HEK293 (cell line): Measurements from ENCODE around the gene BMPR2.

ENCODE experiments used
- CTCF ChIA-PET: fragments of 350-600 bp; formaldehyde crosslinking; extraction: SDS; loops from one replicate; lab custom pipeline; 2021; ENCODE audit warnings: antibody characterized with exemption; lab: Yijun Ruan, JAX
- POLR2A ChIA-PET: fragments of 300-600 bp; formaldehyde crosslinking; extraction: SDS; loops from one replicate; lab custom pipeline; 2020; ENCODE audit warnings: antibody characterized with exemption, inconsistent platforms; lab: Yijun Ruan, JAX
- H3K27ac ChIP-seq: fragments of 200-500 bp; sonication (Bioruptor generic); 2 replicates; pipeline ENCODE4 v1.5.1; 2014; ENCODE audit warnings: low read depth, low read length, control low read depth, inconsistent platforms; ENCODE audit errors: extremely low read depth
- H3K36me3 ChIP-seq, 2 experiments: fragments of 200-500 bp in 1 of 2; sonication (Bioruptor generic) in 1 of 2; 1 replicate in 1 of 2; 2 replicates in 1 of 2; pipeline ENCODE4 v1.5.1; 2014 to 2017; ENCODE audit warnings: inconsistent platforms in 2 of 2, low read length in 2 of 2; ENCODE audit not compliant: control insufficient read depth in 2 of 2, insufficient read depth in 1 of 2
- H3K4me1 ChIP-seq: fragments of 200-500 bp; sonication (Bioruptor generic); 2 replicates; pipeline ENCODE4 v1.5.1; 2014; ENCODE audit warnings: mild to moderate bottlenecking, low read length, inconsistent platforms; ENCODE audit not compliant: control insufficient read depth, insufficient read depth
- H3K4me3 ChIP-seq: 2 replicates; pipeline ENCODE4 v1.5.1; 2011; ENCODE audit warnings: low read depth, mild to moderate bottlenecking, control low read depth, low read length, moderate library complexity
- H3K9me3 ChIP-seq: fragments of 200-500 bp; sonication (Bioruptor generic); 2 replicates; pipeline ENCODE4 v1.5.1; 2014; ENCODE audit warnings: low read depth, low read length, inconsistent platforms; ENCODE audit not compliant: control insufficient read depth, insufficient read depth
- ATF2 ChIP-seq: fragments of 450-650 bp; formaldehyde crosslinking; IDR thresholded peaks from 2 replicates; pipeline ENCODE4 v1.5.1; 2016; ENCODE audit warnings: missing biosample characterization, missing genetic modification characterization, low read depth
- BCL11A ChIP-seq: fragments of 450-650 bp; formaldehyde crosslinking; IDR thresholded peaks from 2 replicates; pipeline ENCODE4 v1.5.1; 2016; ENCODE audit warnings: low read depth, missing biosample characterization, missing genetic modification characterization
- BCL6B ChIP-seq: fragments of 450-650 bp; formaldehyde crosslinking; IDR thresholded peaks from 2 replicates; pipeline ENCODE4 v1.5.1; 2017; ENCODE audit warnings: missing biosample characterization, missing genetic modification characterization
- GLIS2 ChIP-seq: fragments of 450-650 bp; formaldehyde crosslinking; IDR thresholded peaks from 2 replicates; pipeline ENCODE4 v1.5.1; 2016; ENCODE audit warnings: missing biosample characterization, missing genetic modification characterization
- HIC1 ChIP-seq: fragments of 450-650 bp; formaldehyde crosslinking; IDR thresholded peaks from 2 replicates; pipeline ENCODE4 v1.5.1; 2016; ENCODE audit warnings: missing biosample characterization, missing genetic modification characterization
- HOXA7 ChIP-seq: sonication (generic); formaldehyde crosslinking; IDR thresholded peaks from 2 replicates; pipeline ENCODE4 v1.8.1; 2022; ENCODE audit warnings: missing genetic modification reagents, borderline replicate concordance
- MYNN ChIP-seq: fragments of 450-650 bp; formaldehyde crosslinking; IDR thresholded peaks from 2 replicates; pipeline ENCODE4 v1.5.1; 2016; ENCODE audit warnings: missing biosample characterization, missing genetic modification characterization, borderline replicate concordance
- SP7 ChIP-seq: fragments of 450-650 bp; formaldehyde crosslinking; IDR thresholded peaks from 2 replicates; pipeline ENCODE4 v1.5.1; 2016; ENCODE audit warnings: missing biosample characterization, missing genetic modification characterization
- TRIM28 ChIP-seq: IDR thresholded peaks from 2 replicates; pipeline ENCODE4 v1.6.1; 2011; ENCODE audit warnings: low read length, control low read depth, borderline replicate concordance
- ZBTB17 ChIP-seq: fragments of 450-650 bp; formaldehyde crosslinking; IDR thresholded peaks from 2 replicates; pipeline ENCODE4 v1.5.1; 2016; ENCODE audit warnings: missing biosample characterization, missing genetic modification characterization
- ZBTB48 ChIP-seq: fragments of 450-650 bp; formaldehyde crosslinking; IDR thresholded peaks from 2 replicates; pipeline ENCODE4 v1.5.1; 2016; ENCODE audit warnings: missing biosample characterization, missing genetic modification characterization
- ZFHX2 ChIP-seq: fragments of 450-650 bp; formaldehyde crosslinking; conservative IDR thresholded peaks from 2 replicates; pipeline ENCODE4 v1.5.1; 2016; ENCODE audit warnings: missing biosample characterization, missing genetic modification characterization
- ZNF112 ChIP-seq: fragments of 450-650 bp; formaldehyde crosslinking; IDR thresholded peaks from 2 replicates; pipeline ENCODE4 v1.5.0; 2017; ENCODE audit warnings: missing biosample characterization, missing genetic modification characterization
- ZNF133 ChIP-seq: fragments of 450-650 bp; formaldehyde crosslinking; IDR thresholded peaks from 2 replicates; pipeline ENCODE4 v1.5.1; 2016; ENCODE audit warnings: missing biosample characterization, missing genetic modification characterization
- ZNF221 ChIP-seq: fragments of 450-650 bp; formaldehyde crosslinking; IDR thresholded peaks from 2 replicates; pipeline ENCODE4 v1.5.1; 2017; ENCODE audit warnings: missing biosample characterization, missing genetic modification characterization, borderline replicate concordance
- ZNF26 ChIP-seq: fragments of 450-650 bp; formaldehyde crosslinking; IDR thresholded peaks from 2 replicates; pipeline ENCODE4 v1.5.1; 2016; ENCODE audit warnings: missing biosample characterization, missing genetic modification characterization
- ZNF354C ChIP-seq: fragments of 450-650 bp; formaldehyde crosslinking; IDR thresholded peaks from 2 replicates; pipeline ENCODE4 v1.5.1; 2016; ENCODE audit warnings: missing biosample characterization, missing genetic modification characterization, low read depth, borderline replicate concordance
- ZNF366 ChIP-seq: fragments of 450-650 bp; formaldehyde crosslinking; conservative IDR thresholded peaks from 2 replicates; pipeline ENCODE4 v1.5.1; 2016; ENCODE audit warnings: missing biosample characterization, missing genetic modification characterization
- ZNF37A ChIP-seq: fragments of 450-650 bp; IDR thresholded peaks from 2 replicates; pipeline ENCODE4 v1.5.1; 2018; ENCODE audit warnings: missing biosample characterization, missing genetic modification characterization
- ZNF501 ChIP-seq: fragments of 450-650 bp; formaldehyde crosslinking; IDR thresholded peaks from 2 replicates; pipeline ENCODE4 v1.5.1; 2016; ENCODE audit warnings: missing biosample characterization, missing genetic modification characterization
- ZNF560 ChIP-seq: fragments of 450-650 bp; formaldehyde crosslinking; IDR thresholded peaks from 2 replicates; pipeline ENCODE4 v1.5.1; 2017; ENCODE audit warnings: missing biosample characterization, missing genetic modification characterization, borderline replicate concordance
- ZNF580 ChIP-seq: fragments of 450-650 bp; formaldehyde crosslinking; IDR thresholded peaks from 2 replicates; pipeline ENCODE4 v1.5.1; 2016; ENCODE audit warnings: missing biosample characterization, missing genetic modification characterization
- ZNF585B ChIP-seq: fragments of 450-650 bp; formaldehyde crosslinking; IDR thresholded peaks from 2 replicates; pipeline ENCODE4 v1.5.1; 2016; ENCODE audit warnings: missing biosample characterization, missing genetic modification characterization
- ZNF664 ChIP-seq: fragments of 450-650 bp; formaldehyde crosslinking; IDR thresholded peaks from 2 replicates; pipeline ENCODE4 v1.5.1; 2016; ENCODE audit warnings: missing biosample characterization, missing genetic modification characterization
- ZNF777 ChIP-seq: fragments of 450-650 bp; formaldehyde crosslinking; IDR thresholded peaks from 2 replicates; pipeline ENCODE4 v1.5.1; 2017; ENCODE audit warnings: missing biosample characterization, missing genetic modification characterization, borderline replicate concordance
- ZSCAN5A ChIP-seq: fragments of 450-650 bp; formaldehyde crosslinking; IDR thresholded peaks from 2 replicates; pipeline ENCODE4 v1.5.1; 2016; ENCODE audit warnings: missing biosample characterization, missing genetic modification characterization

The BMPR2 gene

GRCh38 chr2:202360646-202361045, 15.5 kb upstream of the BMPR2 start:
- TF ChIP-seq ZNF777 (no peak), ZBTB48 (no peak), BCL6B (tag by site-specific recombination) (no peak), ZNF501 (tag by site-specific recombination) (no peak), ZNF26 (tag by site-specific recombination) (no peak), ATF2 (tag by site-specific recombination) (no peak), ZNF221 (no peak), ZNF133 (tag by site-specific recombination) (no peak), ZNF560 (tag by site-specific recombination) (no peak), GLIS2 (tag by site-specific recombination) (no peak), ZNF366 (tag by site-specific recombination) (no peak)
- Histone ChIP-seq H3K27ac (no peak overlapping the region), H3K4me3 (no peak overlapping the region), H3K9me3 (no peaks in the 10 kb centered on the region), H3K4me1 (no peaks in the 10 kb centered on the region; the same call in 1 of the 2 replicates), H3K36me3 (no peaks in the 10 kb centered on the region)
- ChIA-PET POLR2A (no interaction called here), CTCF (interaction anchor here (0.7 kb wide), 2 partner anchors 16 to 139 kb away, joined by 3 read pairs; no protein-coding TSS in a partner anchor)

GRCh38 chr2:202361108-202361507, 15.0 kb upstream of the BMPR2 start:
- ChIA-PET CTCF (interaction anchor here (0.7 kb wide), 2 partner anchors 16 to 139 kb away, joined by 3 read pairs; no protein-coding TSS in a partner anchor), POLR2A (no interaction called here)
- H3K4me3 ChIP-seq, result no peak overlapping the region
- no peaks in the 10 kb centered on the region for H3K36me3 ChIP-seq
- no peak overlapping the region for H3K27ac ChIP-seq
- no peaks in the 10 kb centered on the region for H3K9me3 ChIP-seq
- no peaks in the 10 kb centered on the region; the same call in 1 of the 2 replicates for H3K4me1 ChIP-seq
- TF ChIP-seq ZNF585B (tag by site-specific recombination), result no peak
- TF ChIP-seq HOXA7 (CRISPR knock-in tag), result no peak
- no peak for TF ChIP-seq BCL11A
- TF ChIP-seq MYNN, result no peak

GRCh38 chr2:202373490-202373889, 2.6 kb upstream of the BMPR2 start:
- H3K36me3 ChIP-seq, result no peaks in the 10 kb centered on the region
- no peaks in the 10 kb centered on the region for H3K9me3 ChIP-seq
- CTCF ChIA-PET, result interaction anchor here (2.0 kb wide), 1 partner anchor 94 kb away, joined by 4 read pairs; no protein-coding TSS in a partner anchor
- no peak overlapping the region for H3K27ac ChIP-seq
- H3K4me1 ChIP-seq, result peaks cover 8% of the 10 kb centered on the region; the same call in 1 of the 2 replicates
- POLR2A ChIA-PET, result no interaction called here
- H3K4me3 ChIP-seq, result no peak overlapping the region
- TF ChIP-seq ZBTB17 (tag by site-specific recombination) (peak; percentile 30; the same call in 1 of the 2 replicates), ZNF37A (tag by site-specific recombination) (no peak), TRIM28 (0 out of 2 replicates have a peak, but pooled peaks have one; percentile 23), ZSCAN5A (tag by site-specific recombination) (no peak), ZFHX2 (peak; percentile 43), ZNF112 (tag by site-specific recombination) (no peak), ZNF664 (tag by site-specific recombination) (no peak; the same call in 1 of the 2 replicates), ZNF354C (no peak), SP7 (peak; percentile 81), ZNF580 (no peak), HIC1 (tag by site-specific recombination) (no peak)
